ENCODE data around the gene TRIM33. TPM values are rescaled to one million over a fixed set of nuclear protein-coding genes. Genes with fewer than 3 reads are reported as not detected.

Gene TRIM33
- polyA plus RNA-seq, 2 of the 4 experiments (the other 2 are of a cell fraction) = 8.7 to 14.9 TPM

GRCh38 chr1:114346480-114347029 lies 164.4 kb downstream of the TRIM33 start:
- H3K4me1 ChIP-seq = no peaks in the 10 kb centered on the region; the same call in 2 of the 3 replicates
- FAIRE-seq (no peak), DNase-seq (ENCODE audit: low read depth in 1 of 2, low spot score in 1 of 2) (peak; percentile 81 to 91), ATAC-seq (peak; percentile 98 to 100)
- TF ChIP-seq JUN (IDR thresholded peaks at IDR 0.05) (peak in 1 of 2 experiments; percentile 37; a peak in 1 of 5 replicates), NFE2L2 (conservative IDR thresholded peaks at IDR 0.05; ENCODE audit: low read length) (no peak), GATA3 (IDR thresholded peaks at IDR 0.05; ENCODE audit: borderline replicate concordance) (no peak), HDAC2 (IDR thresholded peaks at IDR 0.05) (no peak), RAD21 (conservative IDR thresholded peaks at IDR 0.05 in 1 of 2, IDR thresholded peaks at IDR 0.05 in 1 of 2) (peak; percentile 86 to 94), CTCF (IDR thresholded peaks at IDR 0.05) (peak; percentile 99), MAX (IDR thresholded peaks at IDR 0.05) (peak; percentile 59; the same call in 1 of the 2 replicates), SMC3 (IDR thresholded peaks at IDR 0.05) (peak; percentile 91), CBX8 (IDR thresholded peaks at IDR 0.05) (no peak), CHD4 (IDR thresholded peaks at IDR 0.05; ENCODE audit: borderline replicate concordance) (no peak), EHF (CRISPR knock-in tag; IDR thresholded peaks at IDR 0.05) (no peak)
- POLR2A ChIA-PET = no interaction called here
- peak overlapping the region; percentile 87 for H3K4me2 ChIP-seq
- H3K9me3 ChIP-seq = no peaks in the 10 kb centered on the region
- peak overlapping the region; percentile 64 to 69 for H3K27ac ChIP-seq
- 62% methylated on average over 6 of the region's 33 CpGs for WGBS (ENCODE audit: missing lambda C conversion rate)
- CTCF ChIA-PET = interaction anchor here (0.6 to 2.8 kb wide), 41 partner anchors 7 to 987 kb away, joined by 3 to 18 read pairs (median 3); partner anchors contain the start of genes BCAS2 and DENND2C
- H3K4me3 ChIP-seq = peak overlapping the region; percentile 39

- DNase-seq (ENCODE audit: low read depth in 1 of 2, low spot score in 1 of 2) = peak in 1 of 2 experiments; percentile 18
- 68% methylated on average over 20 of the region's 24 CpGs for WGBS (ENCODE audit: missing lambda C conversion rate)
- peak overlapping the region; percentile 87 for H3K4me2 ChIP-seq
- TF ChIP-seq CBX8 (IDR thresholded peaks at IDR 0.05) = no peak
- no peak for TF ChIP-seq EHF (CRISPR knock-in tag; IDR thresholded peaks at IDR 0.05)
- no peak for TF ChIP-seq CTCF (IDR thresholded peaks at IDR 0.05)
- no peak for TF ChIP-seq FOSB (CRISPR knock-in tag; IDR thresholded peaks at IDR 0.05)
- TF ChIP-seq ATOH8 (CRISPR knock-in tag; IDR thresholded peaks at IDR 0.05; ENCODE audit: low read depth) = no peak
- no peak for TF ChIP-seq HES2 (IDR thresholded peaks at IDR 0.05)
- TF ChIP-seq RARB (CRISPR knock-in tag; IDR thresholded peaks at IDR 0.05) = no peak
- TF ChIP-seq ZNF302 (CRISPR knock-in tag; IDR thresholded peaks at IDR 0.05) = no peak
- no peak for TF ChIP-seq HMGXB4 (CRISPR knock-in tag; IDR thresholded peaks at IDR 0.05; ENCODE audit: borderline replicate concordance)
- no peak for TF ChIP-seq MAZ (IDR thresholded peaks at IDR 0.05; ENCODE audit: borderline replicate concordance, low read depth, low read length)
- TF ChIP-seq JUNB (IDR thresholded peaks at IDR 0.05) = no peak
- TF ChIP-seq ESRRA (IDR thresholded peaks at IDR 0.05; ENCODE audit: borderline replicate concordance, low read length) = no peak
- TF ChIP-seq ZSCAN20 (CRISPR knock-in tag; IDR thresholded peaks at IDR 0.05) = no peak
- TF ChIP-seq KDM5A (IDR thresholded peaks at IDR 0.05) = no peak
- no peak for TF ChIP-seq E2F6 (IDR thresholded peaks at IDR 0.05; ENCODE audit: borderline replicate concordance, low read depth)
- TF ChIP-seq NR3C1 (IDR thresholded peaks at IDR 0.05) = no peak
- no peak for TF ChIP-seq ZFP36 (IDR thresholded peaks at IDR 0.05; ENCODE audit: borderline replicate concordance, partially characterized antibody)
- peak overlapping the region; percentile 64 to 69 for H3K27ac ChIP-seq
- ChIA-PET POLR2A (no interaction called here), CTCF (interaction anchor here (1.0 to 2.8 kb wide), 18 partner anchors 8 to 407 kb away, joined by 3 to 18 read pairs (median 4); partner anchors contain the start of gene DENND2C)
- FAIRE-seq = no peak
- ATAC-seq = peak; percentile 83 to 87
- no peaks in the 10 kb centered on the region for H3K9me3 ChIP-seq
- no peaks in the 10 kb centered on the region; the same call in 2 of the 3 replicates for H3K4me1 ChIP-seq
- H3K4me3 ChIP-seq = peak overlapping the region; percentile 39
Observed at GRCh38 chr1:114345930-114346479, 165.0 kb downstream of the TRIM33 start.
